GM12878 (cell line): ENCODE data around the gene PHKB. TPM values are rescaled to one million over a fixed set of nuclear protein-coding genes. Genes with fewer than 3 reads are reported as not detected.

Experiments used
- ATAC-seq: fragments of 200-7000 bp; cut with Tn5 transposase; 3 replicates; pipeline ENCODE4 v1.9.1; 2020; ENCODE audit warnings: mild to moderate bottlenecking, moderate library complexity
- BruUV-seq: library from RNA; stranded (reverse); fragments of 400-500 nt; replicated peaks from 2 replicates; lab custom pipeline; 2021; lab: Mats Ljungman, UMichigan
- CTCF ChIA-PET: fragments of 300-600 bp; sonication (Branson Sonifier 250); formaldehyde crosslinking; extraction: SDS; loops from one replicate; lab custom pipeline; 2021; ENCODE audit warnings: inconsistent platforms; lab: Yijun Ruan, JAX
- POLR2A ChIA-PET: fragments of 350-600 bp; formaldehyde crosslinking; extraction: SDS; loops from one replicate; lab custom pipeline; 2021; ENCODE audit warnings: inconsistent platforms; lab: Charles Lee
- RAD21 ChIA-PET: fragments of 300-600 bp; sonication (Branson Sonifier 250); formaldehyde crosslinking; loops from one replicate; lab custom pipeline; 2023; ENCODE audit warnings: antibody characterized with exemption; ENCODE audit not compliant: unreplicated experiment; lab: Charles Lee
- SMC1A ChIA-PET: fragments of 300-600 bp; sonication (Branson Sonifier 250); formaldehyde crosslinking; loops from one replicate; lab custom pipeline; 2023; ENCODE audit not compliant: unreplicated experiment, uncharacterized antibody; lab: Charles Lee
- DNase-seq: peaks from one replicate; pipeline ENCODE4 v3.0.0-alpha.2; 2011; ENCODE audit warnings: low read depth, low spot score
- FAIRE-seq: peaks from 3 replicates; lab custom pipeline; 2011; peaks lifted over from hg19 to GRCh38; lab: Jason Lieb, UNC
- H2AFZ ChIP-seq: 2 replicates; pipeline ENCODE4 v1.6.0; 2011; ENCODE audit warnings: low read depth, low read length, control low read depth; ENCODE audit not compliant: control insufficient read depth
- H3K27ac ChIP-seq: 2 replicates; pipeline ENCODE4 v1.5.1; 2011; ENCODE audit warnings: control low read depth; ENCODE audit not compliant: control insufficient read depth, insufficient read depth
- H3K27me3 ChIP-seq, 2 experiments: replicated peaks in 1 of 2; 2 replicates each; pipeline versions ENCODE4 v1.6.0 to v1.6.1; 2011; ENCODE audit warnings: low read length in 1 of 2; ENCODE audit not compliant: control insufficient read depth in 2 of 2, insufficient read depth in 2 of 2
- H3K36me3 ChIP-seq, 2 experiments: 2 replicates each; pipeline ENCODE4 v1.5.1; 2011; ENCODE audit warnings: low read length in 1 of 2; ENCODE audit not compliant: control insufficient read depth in 2 of 2, insufficient read depth in 2 of 2
- H3K4me1 ChIP-seq: 2 replicates; pipeline ENCODE4 v1.6.1; 2011; ENCODE audit warnings: mild to moderate bottlenecking, low read length, moderate library complexity, mixed read lengths; ENCODE audit not compliant: control insufficient read depth, insufficient read depth
- H3K4me2 ChIP-seq: 2 replicates; pipeline ENCODE4 v1.6.0; 2011; ENCODE audit warnings: control low read depth; ENCODE audit not compliant: control insufficient read depth, insufficient read depth
- H3K4me3 ChIP-seq: fragments of 200-600 bp; sonication (generic); 2 replicates; pipeline ENCODE4 v1.5.1; 2016
- H3K79me2 ChIP-seq: 2 replicates; pipeline ENCODE4 v1.6.0; 2011; ENCODE audit warnings: low read length; ENCODE audit not compliant: control insufficient read depth, insufficient read depth
- H3K9ac ChIP-seq: 2 replicates; pipeline ENCODE4 v1.8.0; 2011; ENCODE audit warnings: low read length, control low read depth, mixed read lengths; ENCODE audit not compliant: control insufficient read depth, insufficient read depth
- H3K9me3 ChIP-seq: replicated peaks from 3 replicates; pipeline ENCODE4 v1.5.1; 2011; ENCODE audit warnings: mild to moderate bottlenecking, low read length; ENCODE audit not compliant: control insufficient read depth, insufficient read depth
- H4K20me1 ChIP-seq: 2 replicates; pipeline ENCODE4 v1.6.0; 2011; ENCODE audit not compliant: control insufficient read depth, insufficient read depth
- CHD2 ChIP-seq: IDR thresholded peaks from 2 replicates; pipeline ENCODE4 v1.6.1; 2011; ENCODE audit warnings: low read depth, low read length, improper control_type of control experiment, borderline replicate concordance
- CREM ChIP-seq: IDR thresholded peaks from 2 replicates; pipeline ENCODE4 v1.6.1; 2014; ENCODE audit warnings: antibody characterized with exemption, low read depth
- HCFC1 ChIP-seq: fragments of 150-350 bp; IDR thresholded peaks from 2 replicates; pipeline ENCODE4 v1.6.1; 2014; ENCODE audit warnings: low read length
- HDAC6 ChIP-seq: fragments of 200-600 bp; sonication (generic); IDR thresholded peaks from one replicate; pipeline ENCODE4 v1.8.0; 2017; ENCODE audit warnings: antibody characterized with exemption; ENCODE audit not compliant: unreplicated experiment
- NR2C1 ChIP-seq: fragments of 450-650 bp; IDR thresholded peaks from 2 replicates; pipeline ENCODE4 v1.6.1; 2017; ENCODE audit warnings: antibody characterized with exemption, mild to moderate bottlenecking, moderate library complexity
- NR2C2 ChIP-seq: IDR thresholded peaks from 2 replicates; pipeline ENCODE4 v1.6.1; 2011; ENCODE audit warnings: borderline replicate concordance, low read depth; ENCODE audit not compliant: control insufficient read depth, insufficient read length
- NR2F1 ChIP-seq: fragments of 450-650 bp; conservative IDR thresholded peaks from 2 replicates; pipeline ENCODE4 v1.6.1; 2017; ENCODE audit warnings: mild to moderate bottlenecking
- PML ChIP-seq: IDR thresholded peaks from 2 replicates; pipeline ENCODE4 v1.6.1; 2012; ENCODE audit warnings: low read length, inconsistent platforms
- POLR2A ChIP-seq: IDR thresholded peaks from 2 replicates; pipeline ENCODE4 v1.6.1; 2011; ENCODE audit warnings: low read depth, mild to moderate bottlenecking, low read length
- RELA ChIP-seq: fragments of 450-650 bp; IDR thresholded peaks from 2 replicates; pipeline ENCODE4 v1.8.0; 2014; ENCODE audit warnings: borderline replicate concordance; ENCODE audit not compliant: partially characterized antibody
- SIX5 ChIP-seq: IDR thresholded peaks from 2 replicates; pipeline ENCODE4 v1.6.1; 2011; ENCODE audit warnings: mild to moderate bottlenecking, low read depth, low read length, moderate library complexity; ENCODE audit not compliant: severe bottlenecking
- SRF ChIP-seq, 2 experiments: IDR thresholded peaks; 2 replicates each; pipeline ENCODE4 v1.6.1; 2011; ENCODE audit warnings: low read depth in 2 of 2, low read length in 2 of 2, mild to moderate bottlenecking in 1 of 2, moderate library complexity in 1 of 2
- SUPT20H ChIP-seq: IDR thresholded peaks from 2 replicates; pipeline ENCODE4 v1.6.1; 2011; ENCODE audit warnings: low read depth, mild to moderate bottlenecking, low read length, moderate library complexity, borderline replicate concordance; ENCODE audit not compliant: control insufficient read depth
- ZZZ3 ChIP-seq: IDR thresholded peaks from 2 replicates; pipeline ENCODE4 v1.6.1; 2011; ENCODE audit warnings: low read depth; ENCODE audit not compliant: control insufficient read depth, insufficient read length
- WGBS: methylation state at CpG from one replicate; pipeline ENCODE4 v1.1.6; 2016; ENCODE audit warnings: low lambda C conversion rate; ENCODE audit not compliant: insufficient replicate concordance, insufficient coverage; ENCODE audit errors: missing lambda C conversion rate; 5-methylcytosine and 5-hydroxymethylcytosine counted together
- in situ Hi-C: fragments of 300-500 bp; cut with MboI; formaldehyde crosslinking; loops from 9 replicates; pipeline ENCODE4 v1.14.3; 2018; ENCODE audit warnings: mixed read lengths
- intact Hi-C: fragments of 100-400 bp; cut with micrococcal nuclease; formaldehyde crosslinking; loops from one replicate; pipeline ENCODE4 v1.14.2; 2022; ENCODE audit not compliant: unreplicated experiment
- polyA plus RNA-seq, 11 experiments: library from polyadenylated mRNA; depleted of rRNA in 4 of 11; unstranded in 6 of 11; stranded (reverse) in 5 of 11; fragments of >200 nt; fragmentation: Nextera tagmentation in 4 of 11; fragmentation: Illumina TruSeq in 1 of 11; extraction: Ambion mirVana in 4 of 11; extraction: Trizol in 1 of 11; gene quantifications; 1 replicate in 1 of 11; 2 replicates in 10 of 11; pipeline versions ENCODE4 v1.2.1 to v1.2.3, GENCODE V29; 2011 to 2016; ENCODE audit warnings: inconsistent platforms in 2 of 11, missing spikeins in 2 of 11, low read depth in 1 of 11
- total RNA-seq, 4 experiments: library from RNA; depleted of rRNA in 3 of 4; stranded (reverse); fragments of >200 nt in 3 of 4; fragmentation: Illumina TruSeq in 1 of 4; extraction: Trizol in 1 of 4; gene quantifications; 2 replicates each; pipeline versions ENCODE4 v1.2.1 to v1.2.3, GENCODE V29; 2013 to 2021
- TF ChIP-seq, protein P1 (sequence below): fragments of 450-650 bp; IDR thresholded peaks from 2 replicates; pipeline ENCODE4 v1.6.1; 2016; ENCODE audit warnings: mild to moderate bottlenecking
- TF ChIP-seq, protein P2 (sequence below), 3 experiments: IDR thresholded peaks in 2 of 3; conservative IDR thresholded peaks in 1 of 3; 2 replicates each; pipeline ENCODE4 v1.5.1; 2011; ENCODE audit warnings: low read depth in 3 of 3, low read length in 3 of 3, mild to moderate bottlenecking in 3 of 3, control low read depth in 2 of 3, moderate library complexity in 2 of 3, inconsistent platforms in 1 of 3, mixed read lengths in 1 of 3; ENCODE audit not compliant: control insufficient read depth in 2 of 3, insufficient read depth in 1 of 3; ENCODE audit errors: extremely low read depth in 1 of 3
- TF ChIP-seq, protein P3 (sequence below): fragments of 450-650 bp; formaldehyde crosslinking; IDR thresholded peaks from 2 replicates; pipeline ENCODE4 v1.4.0; 2022; ENCODE audit warnings: mild to moderate bottlenecking, moderate library complexity
- TF ChIP-seq, protein P4 (sequence below): IDR thresholded peaks from 2 replicates; pipeline ENCODE4 v1.6.1; 2011; ENCODE audit warnings: borderline replicate concordance, low read depth, mild to moderate bottlenecking, moderate library complexity, low read length; ENCODE audit not compliant: insufficient read depth, poor library complexity, severe bottlenecking

Gene PHKB
- total and polyA plus RNA-seq, 10 of the 15 experiments (the other 5 are each of a cell fraction or from before 2014, with no cell fraction given): 14.2 to 65.6 (median 37.0) TPM

DNA sequence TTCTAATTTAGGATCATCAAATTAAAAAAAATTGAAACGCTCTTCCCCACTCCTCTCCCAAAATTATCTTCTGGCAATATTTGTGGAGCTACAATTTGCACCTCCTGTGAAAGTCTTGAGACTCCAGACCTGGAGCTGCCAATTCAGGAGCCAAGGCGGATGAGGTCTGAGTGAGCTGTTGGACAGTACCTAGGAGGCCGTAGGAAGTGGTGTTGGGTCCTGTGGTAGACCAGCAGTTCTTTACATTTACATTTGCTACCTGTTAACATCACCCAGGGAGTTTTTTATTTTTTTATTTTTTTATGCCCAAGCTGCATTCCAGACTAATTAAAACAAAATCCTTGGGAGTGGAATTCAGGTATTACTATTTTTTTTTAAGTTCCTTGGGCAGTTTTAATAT lies 271.0 kb downstream of the PHKB start:
- Histone ChIP-seq H3K36me3 (no peaks in the 10 kb centered on the region), H3K79me2 (no peaks in the 10 kb centered on the region), H3K27ac (no peak overlapping the region), H4K20me1 (no peaks in the 10 kb centered on the region), H3K9me3 (no peaks in the 10 kb centered on the region), H3K4me1 (no peaks in the 10 kb centered on the region; the same call in 1 of the 2 replicates), H2AFZ (no peak overlapping the region), H3K4me3 (no peak overlapping the region), H3K27me3 (no peaks in the 10 kb centered on the region), H3K9ac (no peak overlapping the region), H3K4me2 (no peak overlapping the region)
- ChIA-PET RAD21 (no interaction called here), CTCF (interaction anchor here (1.1 to 1.2 kb wide), 2 partner anchors 18 to 477 kb away, joined by 3 read pairs; no protein-coding TSS in a partner anchor), POLR2A (no interaction called here), SMC1A (no interaction called here)
- WGBS: 35% methylated on average over 3 of the region's 3 CpGs
- BruUV-seq: no TSS peak
- intact Hi-C loops: no loop called here
- no peak for FAIRE-seq
- in situ Hi-C loops: no loop called here
- no peak for ATAC-seq
- DNase-seq: no peak
- TF ChIP-seq HCFC1: no peak
- TF ChIP-seq SIX5: no peak
- TF ChIP-seq, protein P1, sequence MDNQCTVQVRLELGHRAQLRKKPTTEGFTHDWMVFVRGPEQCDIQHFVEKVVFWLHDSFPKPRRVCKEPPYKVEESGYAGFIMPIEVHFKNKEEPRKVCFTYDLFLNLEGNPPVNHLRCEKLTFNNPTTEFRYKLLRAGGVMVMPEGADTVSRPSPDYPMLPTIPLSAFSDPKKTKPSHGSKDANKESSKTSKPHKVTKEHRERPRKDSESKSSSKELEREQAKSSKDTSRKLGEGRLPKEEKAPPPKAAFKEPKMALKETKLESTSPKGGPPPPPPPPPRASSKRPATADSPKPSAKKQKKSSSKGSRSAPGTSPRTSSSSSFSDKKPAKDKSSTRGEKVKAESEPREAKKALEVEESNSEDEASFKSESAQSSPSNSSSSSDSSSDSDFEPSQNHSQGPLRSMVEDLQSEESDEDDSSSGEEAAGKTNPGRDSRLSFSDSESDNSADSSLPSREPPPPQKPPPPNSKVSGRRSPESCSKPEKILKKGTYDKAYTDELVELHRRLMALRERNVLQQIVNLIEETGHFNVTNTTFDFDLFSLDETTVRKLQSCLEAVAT: no peak
- no peak for TF ChIP-seq CREM
- no peak for TF ChIP-seq NR2C2
- TF ChIP-seq, protein P2, sequence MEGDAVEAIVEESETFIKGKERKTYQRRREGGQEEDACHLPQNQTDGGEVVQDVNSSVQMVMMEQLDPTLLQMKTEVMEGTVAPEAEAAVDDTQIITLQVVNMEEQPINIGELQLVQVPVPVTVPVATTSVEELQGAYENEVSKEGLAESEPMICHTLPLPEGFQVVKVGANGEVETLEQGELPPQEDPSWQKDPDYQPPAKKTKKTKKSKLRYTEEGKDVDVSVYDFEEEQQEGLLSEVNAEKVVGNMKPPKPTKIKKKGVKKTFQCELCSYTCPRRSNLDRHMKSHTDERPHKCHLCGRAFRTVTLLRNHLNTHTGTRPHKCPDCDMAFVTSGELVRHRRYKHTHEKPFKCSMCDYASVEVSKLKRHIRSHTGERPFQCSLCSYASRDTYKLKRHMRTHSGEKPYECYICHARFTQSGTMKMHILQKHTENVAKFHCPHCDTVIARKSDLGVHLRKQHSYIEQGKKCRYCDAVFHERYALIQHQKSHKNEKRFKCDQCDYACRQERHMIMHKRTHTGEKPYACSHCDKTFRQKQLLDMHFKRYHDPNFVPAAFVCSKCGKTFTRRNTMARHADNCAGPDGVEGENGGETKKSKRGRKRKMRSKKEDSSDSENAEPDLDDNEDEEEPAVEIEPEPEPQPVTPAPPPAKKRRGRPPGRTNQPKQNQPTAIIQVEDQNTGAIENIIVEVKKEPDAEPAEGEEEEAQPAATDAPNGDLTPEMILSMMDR (IDR thresholded peaks at IDR 0.05 in 2 of 3, conservative IDR thresholded peaks at IDR 0.05 in 1 of 3; ENCODE audit: control insufficient read depth in 2 of 3, extremely low read depth in 1 of 3, insufficient read depth in 1 of 3, low read depth in 3 of 3, low read length in 3 of 3): no peak
- no peak for TF ChIP-seq SRF (IDR thresholded peaks at IDR 0.05; ENCODE audit: low read depth in 2 of 2, low read length in 2 of 2)
- no peak for TF ChIP-seq SUPT20H
- TF ChIP-seq NR2C1: no peak
- TF ChIP-seq, protein P3, sequence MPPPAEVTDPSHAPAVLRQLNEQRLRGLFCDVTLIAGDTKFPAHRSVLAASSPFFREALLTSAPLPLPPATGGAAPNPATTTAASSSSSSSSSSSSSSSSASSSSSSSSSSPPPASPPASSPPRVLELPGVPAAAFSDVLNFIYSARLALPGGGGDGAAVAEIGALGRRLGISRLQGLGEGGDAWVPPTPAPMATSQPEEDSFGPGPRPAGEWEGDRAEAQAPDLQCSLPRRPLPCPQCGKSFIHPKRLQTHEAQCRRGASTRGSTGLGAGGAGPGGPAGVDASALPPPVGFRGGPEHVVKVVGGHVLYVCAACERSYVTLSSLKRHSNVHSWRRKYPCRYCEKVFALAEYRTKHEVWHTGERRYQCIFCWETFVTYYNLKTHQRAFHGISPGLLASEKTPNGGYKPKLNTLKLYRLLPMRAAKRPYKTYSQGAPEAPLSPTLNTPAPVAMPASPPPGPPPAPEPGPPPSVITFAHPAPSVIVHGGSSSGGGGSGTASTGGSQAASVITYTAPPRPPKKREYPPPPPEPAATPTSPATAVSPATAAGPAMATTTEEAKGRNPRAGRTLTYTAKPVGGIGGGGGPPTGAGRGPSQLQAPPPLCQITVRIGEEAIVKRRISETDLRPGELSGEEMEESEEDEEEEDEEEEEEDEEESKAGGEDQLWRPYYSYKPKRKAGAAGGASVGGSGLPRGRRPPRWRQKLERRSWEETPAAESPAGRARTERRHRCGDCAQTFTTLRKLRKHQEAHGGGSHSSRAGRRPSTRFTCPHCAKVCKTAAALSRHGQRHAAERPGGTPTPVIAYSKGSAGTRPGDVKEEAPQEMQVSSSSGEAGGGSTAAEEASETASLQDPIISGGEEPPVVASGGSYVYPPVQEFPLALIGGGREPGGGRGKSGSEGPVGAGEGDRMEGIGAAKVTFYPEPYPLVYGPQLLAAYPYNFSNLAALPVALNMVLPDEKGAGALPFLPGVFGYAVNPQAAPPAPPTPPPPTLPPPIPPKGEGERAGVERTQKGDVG (CRISPR knock-in tag): no peak
- TF ChIP-seq ZZZ3: no peak
- TF ChIP-seq, protein P4, sequence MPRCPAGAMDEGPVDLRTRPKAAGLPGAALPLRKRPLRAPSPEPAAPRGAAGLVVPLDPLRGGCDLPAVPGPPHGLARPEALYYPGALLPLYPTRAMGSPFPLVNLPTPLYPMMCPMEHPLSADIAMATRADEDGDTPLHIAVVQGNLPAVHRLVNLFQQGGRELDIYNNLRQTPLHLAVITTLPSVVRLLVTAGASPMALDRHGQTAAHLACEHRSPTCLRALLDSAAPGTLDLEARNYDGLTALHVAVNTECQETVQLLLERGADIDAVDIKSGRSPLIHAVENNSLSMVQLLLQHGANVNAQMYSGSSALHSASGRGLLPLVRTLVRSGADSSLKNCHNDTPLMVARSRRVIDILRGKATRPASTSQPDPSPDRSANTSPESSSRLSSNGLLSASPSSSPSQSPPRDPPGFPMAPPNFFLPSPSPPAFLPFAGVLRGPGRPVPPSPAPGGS: no peak
- no peak for TF ChIP-seq NR2F1
- no peak for TF ChIP-seq RELA
- TF ChIP-seq CHD2: no peak
- no peak for TF ChIP-seq POLR2A
- TF ChIP-seq PML: no peak
- no peak for TF ChIP-seq HDAC6
